C4-2B (cell line): ENCODE results near the gene AREG.

Experiments used
- H3K27ac ChIP-seq: fragments of 450-650 bp; 2 replicates; pipeline ENCODE4 v1.5.1; 2017
- CTCF ChIP-seq: fragments of 450-650 bp; conservative IDR thresholded peaks from 2 replicates; pipeline ENCODE4 v1.5.1; 2017; ENCODE audit warnings: mild to moderate bottlenecking
- ZFX ChIP-seq: fragments of 450-650 bp; IDR thresholded peaks from 2 replicates; pipeline ENCODE4 v1.6.1; 2017

The AREG gene

GRCh38 chr4:74499986-74500781, 55.2 kb downstream of the AREG start:
- H3K27ac ChIP-seq = no peak overlapping the region
- TF ChIP-seq ZFX = no peak
- no peak for TF ChIP-seq CTCF

GRCh38 chr4:74501579-74501978, 56.6 kb downstream of the AREG start:
- TF ChIP-seq ZFX = no peak
- TF ChIP-seq CTCF = no peak
- H3K27ac ChIP-seq = no peak overlapping the region

- no peak for TF ChIP-seq CTCF
- no peak for TF ChIP-seq ZFX
- no peak overlapping the region for H3K27ac ChIP-seq
These were observed 58.6 kb downstream of the AREG start for GRCh38 chr4:74503580-74503979.

GRCh38 chr4:74504212-74504611, 59.3 kb downstream of the AREG start:
- TF ChIP-seq CTCF (no peak), ZFX (no peak)
- H3K27ac ChIP-seq = no peak overlapping the region
